Measurements from ENCODE around the gene NXPE4.

NXPE4 gene

GRCh38 chr11:114553642-114554041, 41.9 kb downstream of the NXPE4 start:
- H3K27me3 ChIP-seq (ENCODE audit: low read length), result no peaks in the 10 kb centered on the region
- H2AFZ ChIP-seq (ENCODE audit: low read depth, low read length, severe bottlenecking), result no peak overlapping the region
- no peak overlapping the region for H3K27ac ChIP-seq (ENCODE audit: low read depth, low read length)
- no peaks in the 10 kb centered on the region for H4K20me1 ChIP-seq (ENCODE audit: low read depth, low read length)
- no peaks in the 10 kb centered on the region for H3K36me3 ChIP-seq (ENCODE audit: low read length)
- TF ChIP-seq CTCF (IDR thresholded peaks at IDR 0.05; ENCODE audit: insufficient read depth, low read length, poor library complexity, severe bottlenecking), result no peak
- no peak for TF ChIP-seq EZH2phosphoT487 (conservative IDR thresholded peaks at IDR 0.05; ENCODE audit: low read length)
- no peaks in the 10 kb centered on the region for H3K9me2 ChIP-seq (replicated peaks; ENCODE audit: insufficient read depth, low read length)
- H3K79me2 ChIP-seq (ENCODE audit: insufficient read depth, low read length), result no peaks in the 10 kb centered on the region
- H3K9me3 ChIP-seq (ENCODE audit: insufficient read depth, low read length), result no peaks in the 10 kb centered on the region
- H3K9ac ChIP-seq (ENCODE audit: low read length), result no peak overlapping the region
- no peak overlapping the region for H3K4me3 ChIP-seq (ENCODE audit: insufficient read depth, low read length, poor library complexity, severe bottlenecking)
- no peak overlapping the region for H3K4me2 ChIP-seq (ENCODE audit: low read depth, low read length, poor library complexity, severe bottlenecking)
- H3F3A ChIP-seq (ENCODE audit: insufficient read depth), result no peaks in the 10 kb centered on the region

- no peak overlapping the region for H3K4me2 ChIP-seq (ENCODE audit: low read depth, low read length, poor library complexity, severe bottlenecking)
- H3K4me3 ChIP-seq (ENCODE audit: insufficient read depth, low read length, poor library complexity, severe bottlenecking), result no peak overlapping the region
- no peaks in the 10 kb centered on the region for H3K79me2 ChIP-seq (ENCODE audit: insufficient read depth, low read length)
- H3K27me3 ChIP-seq (ENCODE audit: low read length), result no peaks in the 10 kb centered on the region
- no peaks in the 10 kb centered on the region for H3F3A ChIP-seq (ENCODE audit: insufficient read depth)
- no peaks in the 10 kb centered on the region for H3K9me3 ChIP-seq (ENCODE audit: insufficient read depth, low read length)
- H3K9me2 ChIP-seq (replicated peaks; ENCODE audit: insufficient read depth, low read length), result no peaks in the 10 kb centered on the region
- no peaks in the 10 kb centered on the region for H4K20me1 ChIP-seq (ENCODE audit: low read depth, low read length)
- H2AFZ ChIP-seq (ENCODE audit: low read depth, low read length, severe bottlenecking), result no peak overlapping the region
- no peak overlapping the region for H3K27ac ChIP-seq (ENCODE audit: low read depth, low read length)
- no peak for TF ChIP-seq EZH2phosphoT487 (conservative IDR thresholded peaks at IDR 0.05; ENCODE audit: low read length)
- no peak for TF ChIP-seq CTCF (IDR thresholded peaks at IDR 0.05; ENCODE audit: insufficient read depth, low read length, poor library complexity, severe bottlenecking)
- no peaks in the 10 kb centered on the region for H3K36me3 ChIP-seq (ENCODE audit: low read length)
- no peak overlapping the region for H3K9ac ChIP-seq (ENCODE audit: low read length)
Observed at GRCh38 chr11:114551060-114551459, 44.5 kb downstream of the NXPE4 start.

GRCh38 chr11:114525682-114526081, 69.9 kb downstream of the NXPE4 start:
- Histone ChIP-seq H4K20me1 (ENCODE audit: low read depth, low read length) (no peaks in the 10 kb centered on the region), H3K27ac (ENCODE audit: low read depth, low read length) (peak overlapping the region; percentile 46; the same call in 1 of the 2 replicates), H3K9ac (ENCODE audit: low read length) (no peak overlapping the region), H3K79me2 (ENCODE audit: insufficient read depth, low read length) (no peaks in the 10 kb centered on the region), H3K9me2 (replicated peaks; ENCODE audit: insufficient read depth, low read length) (no peaks in the 10 kb centered on the region; the same call in 1 of the 2 replicates), H3K4me3 (ENCODE audit: insufficient read depth, low read length, poor library complexity, severe bottlenecking) (no peak overlapping the region), H3F3A (ENCODE audit: insufficient read depth) (no peaks in the 10 kb centered on the region), H2AFZ (ENCODE audit: low read depth, low read length, severe bottlenecking) (no peak overlapping the region), H3K9me3 (ENCODE audit: insufficient read depth, low read length) (no peaks in the 10 kb centered on the region), H3K36me3 (ENCODE audit: low read length) (no peaks in the 10 kb centered on the region), H3K27me3 (ENCODE audit: low read length) (no peaks in the 10 kb centered on the region), H3K4me2 (ENCODE audit: low read depth, low read length, poor library complexity, severe bottlenecking) (no peak overlapping the region)
- no peak for TF ChIP-seq EZH2phosphoT487 (conservative IDR thresholded peaks at IDR 0.05; ENCODE audit: low read length)
- TF ChIP-seq CTCF (IDR thresholded peaks at IDR 0.05; ENCODE audit: insufficient read depth, low read length, poor library complexity, severe bottlenecking), result no peak
